Stimulated activated CD8-positive, alpha-beta memory T cell treated with anti-CD3 and anti-CD28 coated beads, Interleukin-7, amount 100 ng/mL, for 1 hour (primary cell): ENCODE data around the gene ENOSF1.

ENCODE experiments used
- DNase-seq, 2 donors: peaks; one replicate each; pipeline ENCODE4 v3.0.0-alpha.2; 2020; ENCODE audit warnings: low read depth in 2 of 2

Gene ENOSF1

DNA sequence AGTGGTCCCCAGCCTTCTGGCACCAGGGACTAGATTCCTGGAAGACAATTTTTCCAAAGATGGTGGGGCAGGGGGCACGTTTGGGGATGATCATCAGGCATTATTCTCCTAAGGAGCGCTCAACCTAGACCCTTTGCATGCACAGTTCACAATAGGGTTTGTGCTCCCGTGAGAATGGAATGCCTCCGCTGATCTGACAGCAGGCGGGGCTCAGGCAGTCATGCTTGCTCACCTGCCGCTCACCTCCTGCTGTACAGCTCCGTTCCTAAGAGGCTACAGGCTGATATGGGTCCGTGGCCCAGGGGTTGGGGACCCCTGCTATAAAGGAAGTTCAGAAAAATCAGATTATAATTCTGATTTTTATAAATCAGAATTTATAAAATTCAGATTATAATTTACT lies 77.3 kb downstream of the ENOSF1 start:
- no peak for DNase-seq

DNA sequence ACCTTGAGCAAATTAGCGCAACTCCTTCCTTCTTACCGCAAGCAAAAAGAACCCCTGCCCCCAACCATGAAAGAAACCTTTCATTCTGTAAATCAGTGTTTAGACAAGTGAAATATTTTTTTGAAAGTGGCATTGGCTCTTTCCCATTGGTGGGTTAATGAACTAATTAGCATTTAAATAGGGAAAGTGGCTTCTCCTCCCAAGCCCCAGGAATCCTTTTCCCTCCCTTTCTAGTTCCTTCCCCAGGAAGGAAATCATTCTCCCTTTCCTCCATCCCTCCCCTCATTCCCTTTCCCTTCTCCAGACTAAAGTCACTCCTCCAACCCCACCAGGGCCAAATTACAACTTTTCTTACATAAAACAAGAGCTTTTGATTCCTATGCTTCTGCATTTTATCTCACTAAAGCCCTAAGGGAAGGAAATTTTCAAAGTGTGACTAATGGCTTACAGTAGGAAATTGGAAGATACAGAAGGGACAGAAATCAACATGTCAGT lies 77.8 kb downstream of the ENOSF1 start:
- DNase-seq: no peak

DNA sequence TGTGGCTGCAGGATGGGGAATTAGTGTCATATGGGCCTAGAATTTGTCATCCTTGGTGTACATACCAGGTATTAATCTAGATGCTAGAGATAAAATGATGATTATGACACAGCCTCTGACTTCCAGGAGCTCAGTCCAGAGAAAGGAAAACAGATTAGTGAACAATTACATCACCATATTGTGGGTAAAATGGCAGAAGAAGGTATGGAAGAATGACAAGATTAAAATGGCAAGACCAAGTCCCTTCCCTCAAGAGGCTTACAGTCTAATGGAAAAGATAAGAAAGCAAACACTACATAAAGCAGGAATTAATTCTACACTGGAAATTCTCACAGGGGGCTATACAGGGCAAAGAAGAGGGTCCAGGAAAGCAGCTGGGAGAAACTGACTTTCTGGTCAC lies 80.9 kb downstream of the ENOSF1 start:
- DNase-seq: no peak

DNA sequence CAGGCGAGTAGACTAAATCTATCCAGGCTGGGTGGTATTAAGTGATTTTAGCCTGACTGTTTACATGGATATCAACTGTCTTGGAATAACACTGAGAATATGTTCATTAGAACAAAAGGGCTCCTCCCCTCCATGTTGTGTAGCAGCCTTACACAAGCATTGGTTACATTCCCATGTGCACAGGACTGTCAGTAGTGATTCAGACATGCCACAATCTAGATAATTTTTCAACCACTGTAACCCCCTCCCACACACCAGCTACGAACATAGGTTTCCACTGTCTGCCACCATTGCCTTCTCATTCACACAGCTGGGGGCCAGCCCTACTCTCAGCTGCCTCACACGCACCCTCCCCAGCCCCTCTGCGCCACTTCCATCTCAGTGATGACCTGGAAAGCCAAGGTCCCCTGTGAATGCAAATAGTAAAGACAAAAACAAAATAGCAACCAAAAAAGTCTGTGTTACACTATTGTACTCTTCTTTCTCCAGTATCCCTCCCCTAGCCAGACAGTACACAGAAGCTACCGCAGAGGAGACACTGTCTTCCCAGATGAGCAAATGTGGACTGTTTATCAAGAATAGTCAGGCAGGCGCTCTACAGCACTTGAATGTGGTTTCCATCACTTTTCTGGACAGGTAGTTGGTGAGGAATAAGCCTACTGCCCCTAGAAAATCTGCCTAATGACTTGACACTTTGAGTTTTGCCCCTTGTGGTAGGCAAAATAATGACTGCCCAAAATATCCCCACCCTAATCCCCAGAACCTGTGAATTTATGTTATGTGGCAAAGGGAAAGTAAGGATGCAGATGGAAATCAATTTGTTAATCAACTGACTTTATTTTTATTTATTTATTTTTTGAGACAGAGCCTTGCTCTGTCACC lies 82.9 kb downstream of the ENOSF1 start:
- DNase-seq: no peak

DNA sequence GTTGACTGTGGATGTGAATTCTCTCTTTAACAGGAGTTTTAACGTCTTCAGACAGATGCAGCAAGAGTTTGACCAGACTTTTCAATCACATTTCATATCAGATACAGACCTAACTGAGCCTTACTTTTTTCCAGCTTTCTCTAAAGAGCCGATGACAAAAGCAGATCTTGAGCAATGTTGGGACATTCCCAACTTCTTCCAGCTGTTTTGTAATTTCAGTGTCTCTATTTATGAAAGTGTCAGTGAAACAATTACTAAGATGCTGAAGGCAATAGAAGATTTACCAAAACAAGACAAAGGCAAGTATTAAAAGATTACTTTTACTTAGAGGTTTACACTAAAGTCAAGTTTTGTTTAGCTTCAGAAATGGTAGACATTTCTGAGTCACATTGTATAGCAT lies 85.2 kb downstream of the ENOSF1 start:
- no peak for DNase-seq

DNA sequence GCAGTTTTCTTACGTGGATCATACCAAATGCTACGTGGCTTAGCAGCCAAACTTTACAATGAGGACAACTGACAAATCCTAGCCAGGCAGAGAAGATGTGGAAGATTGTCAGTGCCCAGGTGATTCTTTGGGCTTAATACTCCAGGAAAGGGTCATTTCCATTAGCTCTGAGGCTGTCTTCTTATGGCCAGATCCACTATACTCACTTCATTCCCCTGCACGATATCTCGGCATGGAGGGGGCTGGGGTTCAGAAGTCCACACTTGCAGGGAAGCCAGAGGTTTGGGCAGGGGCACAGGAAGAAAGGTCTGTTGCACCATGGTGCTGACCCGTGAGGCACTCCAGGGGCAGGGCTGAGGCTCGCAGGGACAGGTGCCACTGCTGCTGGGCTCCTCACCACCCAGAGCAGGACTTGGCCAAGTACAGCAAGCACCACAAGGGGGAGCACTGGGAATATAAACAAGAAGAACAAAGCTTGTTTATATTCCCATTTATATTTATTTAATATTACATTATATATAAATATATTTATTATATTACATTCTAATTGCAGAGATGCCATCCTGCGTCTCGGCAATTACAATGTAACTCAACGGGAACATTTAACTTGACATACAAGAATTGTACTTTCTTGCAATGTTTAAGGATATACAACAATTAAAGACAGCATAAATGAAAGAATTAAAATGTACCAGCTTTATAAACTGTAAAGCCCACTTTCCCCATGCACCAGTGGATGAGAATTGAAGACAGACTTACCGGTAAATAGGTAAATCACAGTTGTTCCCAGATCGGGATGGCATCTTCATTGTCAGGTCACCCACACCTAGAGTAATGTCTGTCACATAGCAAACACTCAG lies 88.4 kb downstream of the ENOSF1 start:
- peak in 1 of 2 donors; percentile 35 for DNase-seq

DNA sequence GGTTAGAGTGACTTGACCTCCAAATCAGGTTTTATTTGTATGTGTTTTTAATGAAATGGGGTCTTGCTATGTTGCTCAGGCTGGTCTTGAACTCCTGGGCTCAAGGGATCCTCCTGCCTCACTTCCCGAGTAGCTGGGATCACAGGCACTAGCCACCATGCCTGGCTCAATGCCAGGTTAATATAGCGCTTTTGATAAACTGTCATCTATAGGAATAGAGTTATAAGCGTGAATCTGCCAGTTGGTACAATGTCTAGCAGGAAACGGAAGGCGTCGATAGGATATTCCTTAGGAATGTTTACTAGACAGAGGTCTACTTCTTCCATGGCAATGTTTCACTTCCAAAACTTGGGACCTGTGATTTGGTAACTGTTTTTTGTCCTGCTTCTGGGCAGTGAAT lies 90.1 kb downstream of the ENOSF1 start:
- no peak for DNase-seq

DNA sequence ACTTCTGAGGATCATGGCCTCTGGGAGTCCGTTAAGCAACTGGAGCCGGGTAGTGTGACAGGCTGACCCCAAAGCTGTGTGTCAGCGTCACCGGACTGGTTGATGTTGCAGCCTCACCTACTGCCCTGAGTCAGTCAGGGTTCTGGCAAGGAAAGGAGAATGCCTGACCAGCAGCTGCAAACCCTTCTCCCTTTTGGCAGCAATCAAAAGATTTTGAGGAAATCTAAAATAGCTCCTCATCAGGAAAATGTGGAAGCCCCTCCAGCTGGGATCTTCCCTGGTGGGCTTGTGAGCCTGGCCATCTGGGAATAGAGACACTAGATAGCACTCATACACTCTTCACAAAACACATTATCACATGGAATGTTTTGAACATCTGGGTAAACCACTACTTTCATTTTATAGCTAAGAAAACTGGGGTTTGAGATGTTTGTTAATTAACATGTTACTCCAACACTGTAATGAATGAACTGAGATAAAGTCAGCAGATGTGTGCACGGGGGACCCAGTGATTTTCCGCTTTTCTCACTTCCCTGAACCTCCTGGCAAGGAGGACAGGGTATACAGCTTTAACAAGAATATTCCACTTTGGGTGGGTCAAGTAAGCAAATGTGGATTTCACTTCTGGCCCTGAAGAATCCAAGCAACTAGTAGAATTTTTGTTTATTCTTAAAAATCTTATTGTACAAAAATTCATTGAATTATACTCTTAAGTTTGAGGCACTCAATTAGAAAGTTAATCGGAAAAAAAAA lies 91.0 kb downstream of the ENOSF1 start:
- no peak for DNase-seq
